ENCODE results near the gene CYBRD1. TPM values are rescaled to one million over a fixed set of nuclear protein-coding genes. Genes with fewer than 3 reads are reported as not detected.

Gene CYBRD1
- total RNA-seq, 3 donors from 2014 or later (not counting 1 experiment from before 2014, with no cell fraction given): 13.6 to 28.7 (median 16.4) TPM

- Histone ChIP-seq H3K27me3 (ENCODE audit: control insufficient read depth, insufficient read depth, low read length) (no peaks in the 10 kb centered on the region), H3K27ac (ENCODE audit: low read length) (no peak overlapping the region), H3K4me1 (ENCODE audit: control insufficient read depth, insufficient read depth, low read length) (no peaks in the 10 kb centered on the region), H3K36me3 (ENCODE audit: control insufficient read depth, insufficient read depth, low read length) (no peaks in the 10 kb centered on the region), H3K9me3 (ENCODE audit: control insufficient read depth, insufficient read depth, low read length) (no peaks in the 10 kb centered on the region), H3K4me3 (ENCODE audit: low read length) (no peak overlapping the region)
- WGBS (ENCODE audit: insufficient coverage): 97% methylated on average over 4 of the region's 4 CpGs
- Mint-ChIP-seq H3K4me1 (no peaks in the 10 kb centered on the region), H3K4me3 (no peak overlapping the region), H3K27ac (no peak overlapping the region), H3K9me3 (peaks cover 0 to 2% of the 10 kb centered on the region in 2 donors), H3K27me3 (ENCODE audit: low read depth in 2 of 2) (peaks cover 19 to 21% of the 10 kb centered on the region in 2 donors), H3K36me3 (no peaks in the 10 kb centered on the region)
- intact Hi-C loops (cut with micrococcal nuclease): no loop called here
- no peak for TF ChIP-seq CTCF (IDR thresholded peaks at IDR 0.05)
- ATAC-seq (no peak), DNase-seq (no peak)
Observed at GRCh38 chr2:171587132-171587531, 64.9 kb downstream of the CYBRD1 start.

GRCh38 chr2:171587567-171587966 is 65.3 kb downstream of the CYBRD1 start:
- Mint-ChIP-seq H3K36me3 (no peaks in the 10 kb centered on the region), H3K4me3 (no peak overlapping the region), H3K4me1 (no peaks in the 10 kb centered on the region), H3K9me3 (peaks cover 0 to 2% of the 10 kb centered on the region in 2 donors), H3K27ac (no peak overlapping the region), H3K27me3 (ENCODE audit: low read depth in 2 of 2) (peaks cover 23% of the 10 kb centered on the region in 2 donors)
- no peak for ATAC-seq
- Histone ChIP-seq H3K27me3 (ENCODE audit: control insufficient read depth, insufficient read depth, low read length) (no peaks in the 10 kb centered on the region), H3K9me3 (ENCODE audit: control insufficient read depth, insufficient read depth, low read length) (no peaks in the 10 kb centered on the region), H3K36me3 (ENCODE audit: control insufficient read depth, insufficient read depth, low read length) (no peaks in the 10 kb centered on the region), H3K4me1 (ENCODE audit: control insufficient read depth, insufficient read depth, low read length) (no peaks in the 10 kb centered on the region), H3K4me3 (ENCODE audit: low read length) (no peak overlapping the region), H3K27ac (ENCODE audit: low read length) (no peak overlapping the region)
- DNase-seq: no peak
- intact Hi-C loops (cut with micrococcal nuclease): no loop called here
- TF ChIP-seq CTCF (IDR thresholded peaks at IDR 0.05): no peak
- WGBS (ENCODE audit: insufficient coverage): 86% methylated on average over 4 of the region's 4 CpGs

GRCh38 chr2:171590116-171590515 is 67.8 kb downstream of the CYBRD1 start:
- H3K4me3 Mint-ChIP-seq: no peak overlapping the region
- no peak overlapping the region for H3K27ac Mint-ChIP-seq
- H3K4me1 ChIP-seq (ENCODE audit: control insufficient read depth, insufficient read depth, low read length): no peaks in the 10 kb centered on the region
- no peak overlapping the region for H3K4me3 ChIP-seq (ENCODE audit: low read length)
- no peak overlapping the region for H3K27ac ChIP-seq (ENCODE audit: low read length)
- no peak for ATAC-seq
- H3K36me3 ChIP-seq (ENCODE audit: control insufficient read depth, insufficient read depth, low read length): no peaks in the 10 kb centered on the region
- no peaks in the 10 kb centered on the region for H3K36me3 Mint-ChIP-seq
- peaks cover 0 to 2% of the 10 kb centered on the region in 2 donors for H3K9me3 Mint-ChIP-seq
- no peaks in the 10 kb centered on the region for H3K27me3 ChIP-seq (ENCODE audit: control insufficient read depth, insufficient read depth, low read length)
- no peak for DNase-seq
- TF ChIP-seq CTCF (IDR thresholded peaks at IDR 0.05): no peak
- 100% methylated on average over 1 of the region's 1 CpG for WGBS (ENCODE audit: insufficient coverage)
- H3K4me1 Mint-ChIP-seq: no peaks in the 10 kb centered on the region
- H3K27me3 Mint-ChIP-seq (ENCODE audit: low read depth in 2 of 2): peaks cover 19 to 23% of the 10 kb centered on the region in 2 donors
- intact Hi-C loops (cut with micrococcal nuclease): no loop called here
- no peaks in the 10 kb centered on the region for H3K9me3 ChIP-seq (ENCODE audit: control insufficient read depth, insufficient read depth, low read length)

- H3K9me3 ChIP-seq (ENCODE audit: control insufficient read depth, insufficient read depth, low read length): no peaks in the 10 kb centered on the region
Observed at GRCh38 chr2:171592036-171592555, 69.8 kb downstream of the CYBRD1 start.

More at GRCh38 chr2:171592036-171592555, 69.8 kb downstream of the CYBRD1 start:
- ATAC-seq: no peak
- Mint-ChIP-seq H3K9me3 (peaks cover 0 to 2% of the 10 kb centered on the region in 2 donors), H3K27me3 (ENCODE audit: low read depth in 2 of 2) (peaks cover 16 to 23% of the 10 kb centered on the region in 2 donors), H3K27ac (no peak overlapping the region), H3K36me3 (no peaks in the 10 kb centered on the region), H3K4me3 (no peak overlapping the region), H3K4me1 (no peaks in the 10 kb centered on the region)
- no peak overlapping the region for H3K4me3 ChIP-seq (ENCODE audit: low read length)
- H3K36me3 ChIP-seq (ENCODE audit: control insufficient read depth, insufficient read depth, low read length): no peaks in the 10 kb centered on the region
- DNase-seq: no peak
- H3K27ac ChIP-seq (ENCODE audit: low read length): no peak overlapping the region
- WGBS (ENCODE audit: insufficient coverage): 83% methylated on average over 7 of the region's 7 CpGs
- no peaks in the 10 kb centered on the region for H3K27me3 ChIP-seq (ENCODE audit: control insufficient read depth, insufficient read depth, low read length)
- intact Hi-C loops (cut with micrococcal nuclease): no loop called here
- no peak for TF ChIP-seq CTCF (IDR thresholded peaks at IDR 0.05)
- no peaks in the 10 kb centered on the region for H3K4me1 ChIP-seq (ENCODE audit: control insufficient read depth, insufficient read depth, low read length)
